Tibial artery (tissue), 4 donors: ENCODE data around the gene DLK1.
A peak's percentile ranks its signal among the peaks of the same experiment; 100 is the strongest.

Experiments
- DNase-seq, 2 donors: peaks; one replicate each; pipeline ENCODE4 v3.0.0-alpha.2; 2019
- H3K27ac ChIP-seq, 2 donors: fragments of 200-600 bp; sonication (generic) in 1 of 2; 1 replicate in 1 of 2; 2 replicates in 1 of 2; pipeline ENCODE4 v1.5.1; 2018 to 2019; ENCODE audit warnings: mild to moderate bottlenecking in 1 of 2
- H3K27me3 ChIP-seq, 2 donors: fragments of 200-600 bp; sonication (generic) in 1 of 2; one replicate each; pipeline versions ENCODE4 v1.5.1 to v1.6.0; 2016 to 2019
- H3K36me3 ChIP-seq, 3 donors: fragments of 200-600 bp; sonication (generic) in 2 of 3; one replicate each; pipeline ENCODE4 v1.5.1; 2016 to 2019; ENCODE audit warnings: mild to moderate bottlenecking in 2 of 3
- H3K4me1 ChIP-seq, 4 donors: fragments of 200-600 bp; sonication (generic) in 2 of 4; 1 replicate in 3 of 4; 2 replicates in 1 of 4; pipeline ENCODE4 v1.5.1; 2016 to 2019
- H3K4me3 ChIP-seq, 2 donors: fragments of 200-600 bp; sonication (generic) in 1 of 2; 1 replicate in 1 of 2; 2 replicates in 1 of 2; pipeline ENCODE4 v1.5.1; 2018 to 2019; ENCODE audit warnings: mild to moderate bottlenecking in 2 of 2
- H3K9me3 ChIP-seq, 3 donors: fragments of 200-600 bp; sonication (generic) in 1 of 3; one replicate each; pipeline ENCODE4 v1.5.1; 2016 to 2019
- CTCF ChIP-seq, 2 experiments: fragments of 200-600 bp in 1 of 2; fragments of 450-650 bp in 1 of 2; IDR thresholded peaks; one replicate each; pipeline ENCODE4 v1.5.1; 2017 to 2019; ENCODE audit warnings: antibody characterized with exemption in 2 of 2, mild to moderate bottlenecking in 1 of 2, moderate library complexity in 1 of 2
- intact Hi-C: fragments of 100-400 bp; cut with DNase I; formaldehyde crosslinking; loops from one replicate; pipeline ENCODE4 v1.15.0; 2023; ENCODE audit warnings: low total_unique reads

Gene DLK1

GRCh38 chr14:100726550-100727085, at the start of gene DLK1:
DLK1 (plus strand) TSS chr14:100726892; CDS start chr14:100727069, 177 bp downstream.
- Histone ChIP-seq H3K4me3 (no peak within 1 kb of the TSS), H3K36me3 (no peaks in the 10 kb centered on the region), H3K27me3 (peaks cover 0 to 96% of the 10 kb centered on the region in 2 donors), H3K9me3 (no peaks in the 10 kb centered on the region), H3K27ac (no peak within 1 kb of the TSS), H3K4me1 (no peaks in the 10 kb centered on the region)
- no peak for TF ChIP-seq CTCF (IDR thresholded peaks at IDR 0.05)
- no peak for DNase-seq
- intact Hi-C loops, result no loop called here

- no peaks in the 10 kb centered on the region for H3K9me3 ChIP-seq
- H3K27ac ChIP-seq, result no peak overlapping the region
- H3K36me3 ChIP-seq, result no peaks in the 10 kb centered on the region
- no peak overlapping the region for H3K4me3 ChIP-seq
- no peak for TF ChIP-seq CTCF (IDR thresholded peaks at IDR 0.05)
- no peak for DNase-seq
- peaks cover 0 to 73% of the 10 kb centered on the region in 2 donors for H3K27me3 ChIP-seq
- intact Hi-C loops, result no loop called here
- H3K4me1 ChIP-seq, result peaks cover 0 to 13% (median 0%) of the 10 kb centered on the region in 4 donors
These were observed 49.5 kb upstream of the DLK1 start for GRCh38 chr14:100677152-100677551.

- peak in 1 of 2 donors; percentile 33 for DNase-seq
- Histone ChIP-seq H3K4me1 (peaks cover 0 to 13% (median 0%) of the 10 kb centered on the region in 4 donors), H3K27ac (no peak overlapping the region), H3K4me3 (no peak overlapping the region), H3K9me3 (no peaks in the 10 kb centered on the region), H3K27me3 (peaks cover 0 to 67% of the 10 kb centered on the region in 2 donors), H3K36me3 (no peaks in the 10 kb centered on the region)
- TF ChIP-seq CTCF (IDR thresholded peaks at IDR 0.05), result no peak
- intact Hi-C loops, result no loop called here
These were observed 48.9 kb upstream of the DLK1 start for GRCh38 chr14:100677554-100678468.

GRCh38 chr14:100678469-100678828, 48.2 kb upstream of the DLK1 start:
- H3K9me3 ChIP-seq, result no peaks in the 10 kb centered on the region
- H3K4me3 ChIP-seq, result no peak overlapping the region
- H3K4me1 ChIP-seq, result peaks cover 0 to 13% (median 0%) of the 10 kb centered on the region in 4 donors
- no peaks in the 10 kb centered on the region for H3K36me3 ChIP-seq
- H3K27me3 ChIP-seq, result peaks cover 0 to 61% of the 10 kb centered on the region in 2 donors
- no peak for TF ChIP-seq CTCF (IDR thresholded peaks at IDR 0.05)
- DNase-seq, result no peak
- no peak overlapping the region for H3K27ac ChIP-seq
- intact Hi-C loops, result no loop called here

- Histone ChIP-seq H3K4me3 (no peak overlapping the region), H3K4me1 (peaks cover 0 to 13% (median 0%) of the 10 kb centered on the region in 4 donors), H3K27me3 (peaks cover 0 to 54% of the 10 kb centered on the region in 2 donors), H3K27ac (no peak overlapping the region), H3K36me3 (no peaks in the 10 kb centered on the region), H3K9me3 (no peaks in the 10 kb centered on the region)
- no peak for DNase-seq
- TF ChIP-seq CTCF (IDR thresholded peaks at IDR 0.05), result no peak
- intact Hi-C loops, result no loop called here
These were observed 47.5 kb upstream of the DLK1 start for GRCh38 chr14:100679153-100679552.
